Transverse colon (tissue), 4 donors: ENCODE results near the gene KCTD1.

Experiments
- POLR2A ChIP-seq: fragments of 450-650 bp; IDR thresholded peaks from one replicate; pipeline ENCODE4 v1.6.1; 2016; ENCODE audit warnings: antibody characterized with exemption, mild to moderate bottlenecking, moderate library complexity
- POLR2AphosphoS5 ChIP-seq, 3 donors: sonication (generic); formaldehyde crosslinking; IDR thresholded peaks; one replicate each; pipeline ENCODE4 v1.6.1; 2016; ENCODE audit warnings: antibody characterized with exemption in 3 of 3
- TF ChIP-seq, protein P1 (sequence below), 5 experiments: fragments of 200-600 bp in 3 of 5; fragments of 450-650 bp in 2 of 5; sonication (generic) in 3 of 5; IDR thresholded peaks; 1 replicate in 2 of 5; 2 replicates in 3 of 5; pipeline ENCODE4 v1.5.1; 2016 to 2017; ENCODE audit warnings: antibody characterized with exemption in 5 of 5, inconsistent platforms in 3 of 5, mild to moderate bottlenecking in 2 of 5, moderate library complexity in 1 of 5

DNA sequence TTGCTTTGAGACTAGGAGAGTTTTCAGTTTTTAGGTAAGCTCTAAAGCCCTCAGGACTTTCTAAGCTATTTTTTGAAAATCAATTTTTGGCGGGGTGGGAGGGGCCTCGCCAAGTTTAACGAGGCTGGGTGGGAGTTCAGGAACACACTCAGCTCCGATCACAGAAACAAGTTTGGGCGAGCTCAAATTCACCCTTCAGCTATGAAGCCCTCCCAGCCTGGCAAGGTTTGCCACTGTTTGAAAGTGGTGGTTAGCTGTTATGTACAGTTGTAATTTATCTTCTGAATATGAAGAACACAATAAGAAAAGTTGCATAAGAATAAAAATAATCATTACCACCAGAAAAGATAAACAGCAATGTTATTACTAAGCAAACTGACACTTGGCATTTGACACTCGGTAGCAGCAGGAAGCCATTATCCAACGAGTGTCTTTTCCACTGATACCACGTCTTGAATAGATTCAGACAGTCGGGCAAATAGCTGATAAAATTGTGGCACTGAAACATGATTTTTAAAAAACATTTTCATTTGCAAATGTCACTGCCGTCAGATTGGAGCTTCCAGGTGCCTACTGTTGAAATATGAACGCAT, 59.8 kb downstream of the KCTD1 start:
- TF ChIP-seq, protein P1, sequence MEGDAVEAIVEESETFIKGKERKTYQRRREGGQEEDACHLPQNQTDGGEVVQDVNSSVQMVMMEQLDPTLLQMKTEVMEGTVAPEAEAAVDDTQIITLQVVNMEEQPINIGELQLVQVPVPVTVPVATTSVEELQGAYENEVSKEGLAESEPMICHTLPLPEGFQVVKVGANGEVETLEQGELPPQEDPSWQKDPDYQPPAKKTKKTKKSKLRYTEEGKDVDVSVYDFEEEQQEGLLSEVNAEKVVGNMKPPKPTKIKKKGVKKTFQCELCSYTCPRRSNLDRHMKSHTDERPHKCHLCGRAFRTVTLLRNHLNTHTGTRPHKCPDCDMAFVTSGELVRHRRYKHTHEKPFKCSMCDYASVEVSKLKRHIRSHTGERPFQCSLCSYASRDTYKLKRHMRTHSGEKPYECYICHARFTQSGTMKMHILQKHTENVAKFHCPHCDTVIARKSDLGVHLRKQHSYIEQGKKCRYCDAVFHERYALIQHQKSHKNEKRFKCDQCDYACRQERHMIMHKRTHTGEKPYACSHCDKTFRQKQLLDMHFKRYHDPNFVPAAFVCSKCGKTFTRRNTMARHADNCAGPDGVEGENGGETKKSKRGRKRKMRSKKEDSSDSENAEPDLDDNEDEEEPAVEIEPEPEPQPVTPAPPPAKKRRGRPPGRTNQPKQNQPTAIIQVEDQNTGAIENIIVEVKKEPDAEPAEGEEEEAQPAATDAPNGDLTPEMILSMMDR (IDR thresholded peaks at IDR 0.05), result no peak
- TF ChIP-seq POLR2A (no peak), POLR2AphosphoS5 (IDR thresholded peaks at IDR 0.05) (no peak)
